ENCODE results near the gene ACTR2. TPM values are rescaled to one million over a fixed set of nuclear protein-coding genes. Genes with fewer than 3 reads are reported as not detected.

ACTR2 gene
- total RNA-seq, 1 donor: 86.1 TPM

DNA sequence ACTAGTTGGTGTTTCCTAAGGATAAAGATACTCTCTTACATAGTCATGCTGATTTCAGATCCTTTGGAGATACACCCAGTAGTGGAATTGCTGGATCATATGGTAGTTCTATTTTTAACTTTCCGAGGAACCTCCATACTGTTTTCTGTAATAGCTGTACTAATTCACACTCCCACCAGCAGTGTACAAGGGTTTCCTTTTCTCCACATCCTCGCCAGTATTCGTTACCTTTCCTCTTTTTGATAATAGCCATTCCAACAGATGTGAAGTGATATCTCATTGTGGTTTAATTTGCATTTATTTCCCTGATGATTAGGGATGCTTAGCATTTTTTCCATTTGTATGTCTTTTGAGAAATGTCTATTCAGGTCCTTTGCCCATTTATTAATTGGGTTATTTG lies 34.0 kb downstream of the ACTR2 start:
- Histone ChIP-seq H3K9me3 (ENCODE audit: low read depth, low read length) (no peaks in the 10 kb centered on the region), H3K4me1 (ENCODE audit: insufficient read depth, low read length) (no peaks in the 10 kb centered on the region), H3K27me3 (ENCODE audit: insufficient read depth, low read length) (no peaks in the 10 kb centered on the region), H3K4me3 (ENCODE audit: low read length) (no peak overlapping the region)

DNA sequence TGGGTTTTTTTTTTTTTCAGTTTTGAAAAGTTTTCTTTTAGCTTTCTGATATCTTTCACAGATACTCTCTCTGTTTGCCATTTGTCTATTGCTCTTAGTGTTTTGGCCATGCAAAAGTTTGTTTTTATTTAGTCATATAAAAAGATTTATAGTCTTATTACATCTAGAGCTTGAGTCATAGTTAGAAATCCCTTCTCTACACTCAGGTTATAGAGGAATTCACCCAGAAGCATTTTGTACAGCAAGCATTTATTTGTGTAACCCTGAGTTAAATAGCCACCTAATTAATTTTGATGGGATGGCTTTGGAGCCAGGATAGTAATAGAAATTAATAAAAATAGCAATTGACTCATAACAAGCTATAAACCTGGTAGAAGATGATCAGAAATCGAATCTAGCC lies 35.6 kb downstream of the ACTR2 start:
- no peaks in the 10 kb centered on the region for H3K9me3 ChIP-seq (ENCODE audit: low read depth, low read length)
- no peaks in the 10 kb centered on the region for H3K4me1 ChIP-seq (ENCODE audit: insufficient read depth, low read length)
- H3K4me3 ChIP-seq (ENCODE audit: low read length): no peak overlapping the region
- no peaks in the 10 kb centered on the region for H3K27me3 ChIP-seq (ENCODE audit: insufficient read depth, low read length)

DNA sequence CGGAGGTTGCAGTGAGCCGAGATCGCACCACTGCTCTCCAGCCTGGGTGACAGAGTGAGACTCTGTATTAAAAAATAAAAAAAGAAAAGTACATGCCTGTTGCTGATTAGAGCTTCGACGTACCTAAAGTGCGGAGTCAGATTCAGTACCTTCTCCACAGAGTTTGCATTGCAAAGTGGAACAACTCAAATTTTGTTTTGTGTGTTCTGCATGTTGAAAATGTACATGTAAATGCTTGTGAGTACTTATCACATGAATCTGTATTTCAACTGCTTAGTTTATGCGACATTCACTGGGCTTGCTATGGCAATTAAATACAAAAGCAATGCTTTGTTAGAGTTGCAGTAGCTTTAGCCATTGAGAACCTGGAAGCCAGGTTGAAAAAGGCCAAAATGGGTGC lies 36.4 kb downstream of the ACTR2 start:
- Histone ChIP-seq H3K4me3 (ENCODE audit: low read length) (no peak overlapping the region), H3K9me3 (ENCODE audit: low read depth, low read length) (no peaks in the 10 kb centered on the region), H3K27me3 (ENCODE audit: insufficient read depth, low read length) (no peaks in the 10 kb centered on the region), H3K4me1 (ENCODE audit: insufficient read depth, low read length) (no peaks in the 10 kb centered on the region)

DNA sequence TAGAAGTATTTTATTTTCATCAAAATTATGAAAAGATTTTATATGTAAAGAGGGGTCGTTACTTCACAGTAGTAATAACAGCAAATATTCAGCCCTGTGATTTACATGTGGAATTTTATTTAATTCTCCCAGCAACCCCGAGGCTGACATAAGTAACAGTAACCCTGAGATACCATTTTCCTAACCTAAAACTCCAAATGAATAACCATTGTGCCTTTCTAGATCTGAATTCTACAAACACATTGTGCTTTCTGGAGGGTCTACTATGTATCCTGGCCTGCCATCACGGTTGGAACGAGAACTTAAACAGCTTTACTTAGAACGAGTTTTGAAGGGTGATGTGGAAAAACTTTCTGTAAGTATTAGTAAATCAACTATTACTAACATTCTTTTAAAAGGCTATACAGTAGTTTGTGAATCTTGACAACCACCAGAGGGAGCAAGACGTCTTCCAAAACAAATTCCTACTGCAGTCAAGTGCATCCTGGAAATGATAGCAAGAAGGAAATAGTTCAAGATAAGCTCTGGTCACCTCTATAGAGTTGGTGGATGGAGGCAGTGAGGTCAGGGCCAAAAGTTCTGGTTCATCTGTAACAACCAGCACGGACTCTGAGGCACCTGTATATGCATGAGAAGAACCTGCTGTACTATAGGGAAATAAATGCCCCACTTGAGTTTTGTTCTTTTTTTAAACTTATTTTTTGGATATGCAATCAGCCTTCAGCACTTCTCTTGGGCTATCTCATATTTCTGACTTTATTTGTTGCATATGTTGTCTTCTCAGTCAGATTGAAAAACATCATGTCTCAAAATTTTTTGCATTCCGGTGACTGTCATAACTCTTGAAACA lies 37.4 kb downstream of the ACTR2 start:
- Histone ChIP-seq H3K4me1 (ENCODE audit: insufficient read depth, low read length) (no peaks in the 10 kb centered on the region), H3K9me3 (ENCODE audit: low read depth, low read length) (no peaks in the 10 kb centered on the region), H3K4me3 (ENCODE audit: low read length) (no peak overlapping the region), H3K27me3 (ENCODE audit: insufficient read depth, low read length) (no peaks in the 10 kb centered on the region)

DNA sequence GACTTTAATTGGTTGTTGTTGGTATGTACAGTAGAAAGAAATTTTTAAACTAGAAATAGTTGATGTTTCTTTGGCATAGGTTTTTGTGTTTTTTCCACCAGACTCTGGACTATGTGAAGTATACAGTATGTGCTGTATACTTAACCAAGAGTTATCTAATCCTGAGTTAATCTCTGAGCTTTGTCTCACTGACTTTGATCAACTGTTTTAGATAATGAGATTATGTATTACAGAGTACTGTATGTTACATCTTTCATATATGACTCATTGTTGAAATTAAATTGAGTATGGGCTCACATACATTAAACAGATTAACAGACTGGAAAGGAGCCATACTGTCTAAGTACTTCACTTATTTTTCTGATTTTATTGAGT lies 38.0 kb downstream of the ACTR2 start:
- Histone ChIP-seq H3K27me3 (ENCODE audit: insufficient read depth, low read length) (no peaks in the 10 kb centered on the region), H3K4me3 (ENCODE audit: low read length) (no peak overlapping the region), H3K4me1 (ENCODE audit: insufficient read depth, low read length) (no peaks in the 10 kb centered on the region), H3K9me3 (ENCODE audit: low read depth, low read length) (no peaks in the 10 kb centered on the region)

DNA sequence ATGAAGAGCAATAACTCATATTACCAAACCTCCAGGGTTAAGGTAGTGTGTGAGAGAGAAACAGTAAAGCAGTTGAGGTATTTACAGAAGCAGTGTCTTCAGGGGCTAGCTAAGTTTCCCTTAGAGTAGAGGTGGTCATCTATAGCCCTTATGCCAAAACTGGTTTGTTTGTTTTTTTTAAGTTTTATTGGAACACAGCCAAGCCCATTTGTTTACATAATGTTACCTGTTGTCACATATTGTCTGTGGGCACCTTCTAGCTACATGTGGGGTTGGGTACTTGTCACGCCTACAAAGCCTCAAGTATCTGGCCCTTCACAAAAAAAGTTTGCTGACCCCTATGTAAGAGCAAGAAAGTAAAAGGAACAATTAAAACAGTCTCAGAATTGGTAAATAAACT lies 39.4 kb downstream of the ACTR2 start:
- Histone ChIP-seq H3K4me3 (ENCODE audit: low read length) (no peak overlapping the region), H3K4me1 (ENCODE audit: insufficient read depth, low read length) (no peaks in the 10 kb centered on the region), H3K27me3 (ENCODE audit: insufficient read depth, low read length) (no peaks in the 10 kb centered on the region), H3K9me3 (ENCODE audit: low read depth, low read length) (no peaks in the 10 kb centered on the region)

DNA sequence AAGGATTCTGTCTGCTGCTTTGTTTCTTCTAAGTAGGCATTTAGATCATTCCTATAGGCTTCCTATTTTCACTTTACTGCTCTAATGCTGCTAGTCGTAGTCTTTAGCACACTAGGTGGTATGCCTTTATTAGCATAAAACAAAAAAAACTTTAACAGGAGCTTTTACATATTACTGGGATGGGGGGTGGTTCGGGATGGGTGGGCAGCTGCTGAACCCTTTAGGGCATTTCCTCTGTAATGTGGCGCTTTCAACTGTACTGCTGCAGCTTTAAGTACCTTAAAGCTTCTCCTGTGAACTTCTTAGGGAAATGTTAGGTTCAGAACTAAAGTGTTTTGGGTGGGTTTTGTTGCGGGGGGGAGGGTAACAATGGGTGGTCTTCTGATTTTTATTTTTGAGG lies 41.3 kb downstream of the ACTR2 start:
- Histone ChIP-seq H3K4me3 (ENCODE audit: low read length) (no peak overlapping the region), H3K27me3 (ENCODE audit: insufficient read depth, low read length) (no peaks in the 10 kb centered on the region), H3K4me1 (ENCODE audit: insufficient read depth, low read length) (no peaks in the 10 kb centered on the region), H3K9me3 (ENCODE audit: low read depth, low read length) (no peaks in the 10 kb centered on the region)

DNA sequence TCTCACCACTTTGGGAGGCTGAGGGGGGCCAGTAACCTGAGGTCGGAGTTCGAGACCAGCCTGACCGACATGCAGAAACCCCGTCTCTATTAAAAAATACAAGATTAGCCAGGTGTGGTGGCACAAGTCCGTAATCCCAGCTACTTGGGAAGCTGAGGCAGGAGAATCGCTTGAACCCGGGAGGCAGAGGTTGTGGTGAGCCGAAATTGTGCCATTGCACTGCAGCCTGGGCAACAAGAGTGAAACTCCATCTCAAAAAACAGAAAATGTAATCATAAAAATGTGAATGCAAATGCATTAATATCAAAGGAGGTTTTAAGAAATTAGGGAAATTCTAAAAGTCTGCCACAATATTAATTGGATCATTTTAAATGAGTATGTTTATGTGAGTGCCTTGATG lies 45.7 kb downstream of the ACTR2 start:
- Histone ChIP-seq H3K9me3 (ENCODE audit: low read depth, low read length) (no peaks in the 10 kb centered on the region), H3K4me3 (ENCODE audit: low read length) (no peak overlapping the region), H3K4me1 (ENCODE audit: insufficient read depth, low read length) (peaks cover under 1% of the 10 kb centered on the region), H3K27me3 (ENCODE audit: insufficient read depth, low read length) (no peaks in the 10 kb centered on the region)

DNA sequence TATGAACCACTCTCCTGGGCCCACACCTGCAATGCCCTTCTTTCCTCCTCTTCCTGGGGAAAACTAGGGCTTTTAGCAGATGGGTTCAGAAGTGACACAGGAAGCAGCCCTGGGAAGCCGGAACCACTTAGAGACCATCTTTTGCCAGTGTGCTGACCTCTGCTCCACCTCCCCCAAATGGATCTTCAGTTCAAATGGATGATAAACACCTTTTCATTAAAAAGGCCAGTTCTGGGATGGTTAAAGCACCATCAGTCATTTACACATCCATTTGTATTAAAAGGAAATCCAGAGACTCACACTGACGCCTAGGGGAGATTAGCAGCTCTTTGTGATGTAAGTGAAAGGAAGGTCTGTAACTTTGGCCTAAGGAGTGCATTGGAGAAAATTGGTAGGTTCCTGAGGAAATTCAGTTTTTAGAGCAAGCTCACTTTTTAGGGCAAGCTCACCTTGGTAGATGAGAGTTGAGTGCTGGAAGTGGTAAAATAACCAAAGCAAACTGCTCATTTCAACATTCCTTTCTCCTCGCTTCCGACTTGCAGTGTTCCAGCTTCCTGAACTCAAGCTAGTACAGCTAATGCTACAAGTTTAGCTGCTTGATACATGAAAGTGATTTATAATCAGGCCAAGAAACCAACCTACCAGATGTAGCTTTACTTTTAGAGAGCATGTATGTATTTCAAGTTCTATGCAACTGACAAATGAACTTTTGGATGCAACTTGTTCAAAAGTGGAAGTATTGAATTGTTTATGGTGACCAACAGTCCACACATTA lies 47.7 kb downstream of the ACTR2 start:
- H3K4me1 ChIP-seq (ENCODE audit: insufficient read depth, low read length): peaks cover 7% of the 10 kb centered on the region
- H3K9me3 ChIP-seq (ENCODE audit: low read depth, low read length): no peaks in the 10 kb centered on the region
- H3K27me3 ChIP-seq (ENCODE audit: insufficient read depth, low read length): no peaks in the 10 kb centered on the region
- H3K4me3 ChIP-seq (ENCODE audit: low read length): no peak overlapping the region

DNA sequence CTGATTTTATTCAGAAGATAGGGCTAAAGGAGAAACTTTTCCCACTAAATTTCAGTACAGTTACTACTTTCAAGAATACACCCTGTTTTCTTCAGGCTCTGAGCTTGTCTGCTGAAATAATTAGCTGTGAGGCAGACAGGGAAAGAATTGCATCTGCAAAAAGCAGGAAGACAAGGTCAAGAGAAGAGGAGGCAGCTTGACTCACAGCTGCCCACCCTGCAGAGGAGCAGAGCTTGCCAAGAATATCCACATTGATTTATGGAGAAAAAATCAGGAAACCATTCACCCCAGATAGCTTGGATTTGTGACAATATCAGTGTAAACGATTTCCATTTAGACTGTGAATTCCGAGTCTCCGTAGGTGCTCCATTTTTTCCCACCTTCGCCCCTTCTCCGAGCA lies 49.0 kb downstream of the ACTR2 start:
- H3K4me3 ChIP-seq (ENCODE audit: low read length): no peak overlapping the region
- no peaks in the 10 kb centered on the region for H3K27me3 ChIP-seq (ENCODE audit: insufficient read depth, low read length)
- H3K9me3 ChIP-seq (ENCODE audit: low read depth, low read length): no peaks in the 10 kb centered on the region
- H3K4me1 ChIP-seq (ENCODE audit: insufficient read depth, low read length): peaks cover 7% of the 10 kb centered on the region

DNA sequence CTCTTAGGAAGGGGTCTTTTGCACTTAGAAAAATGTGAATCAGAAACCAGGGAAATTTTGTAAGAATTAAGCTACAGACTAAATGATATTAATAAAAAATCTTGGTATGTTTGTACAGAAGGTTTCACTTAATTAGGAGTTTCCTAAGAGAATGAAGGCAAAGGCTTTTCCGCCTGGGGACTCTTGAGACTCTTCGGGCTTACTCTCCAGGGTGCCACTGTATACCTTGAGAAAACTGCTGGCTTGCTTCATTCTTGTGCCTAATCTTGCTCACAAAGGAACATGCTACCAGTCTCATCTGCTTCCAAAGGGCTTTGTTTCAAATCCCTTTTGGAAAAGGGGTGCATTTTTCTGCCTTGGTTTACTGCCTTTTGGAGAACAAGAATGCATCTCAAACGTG lies 49.5 kb downstream of the ACTR2 start:
- Histone ChIP-seq H3K4me1 (ENCODE audit: insufficient read depth, low read length) (peaks cover 7% of the 10 kb centered on the region), H3K27me3 (ENCODE audit: insufficient read depth, low read length) (no peaks in the 10 kb centered on the region), H3K4me3 (ENCODE audit: low read length) (no peak overlapping the region), H3K9me3 (ENCODE audit: low read depth, low read length) (no peaks in the 10 kb centered on the region)

DNA sequence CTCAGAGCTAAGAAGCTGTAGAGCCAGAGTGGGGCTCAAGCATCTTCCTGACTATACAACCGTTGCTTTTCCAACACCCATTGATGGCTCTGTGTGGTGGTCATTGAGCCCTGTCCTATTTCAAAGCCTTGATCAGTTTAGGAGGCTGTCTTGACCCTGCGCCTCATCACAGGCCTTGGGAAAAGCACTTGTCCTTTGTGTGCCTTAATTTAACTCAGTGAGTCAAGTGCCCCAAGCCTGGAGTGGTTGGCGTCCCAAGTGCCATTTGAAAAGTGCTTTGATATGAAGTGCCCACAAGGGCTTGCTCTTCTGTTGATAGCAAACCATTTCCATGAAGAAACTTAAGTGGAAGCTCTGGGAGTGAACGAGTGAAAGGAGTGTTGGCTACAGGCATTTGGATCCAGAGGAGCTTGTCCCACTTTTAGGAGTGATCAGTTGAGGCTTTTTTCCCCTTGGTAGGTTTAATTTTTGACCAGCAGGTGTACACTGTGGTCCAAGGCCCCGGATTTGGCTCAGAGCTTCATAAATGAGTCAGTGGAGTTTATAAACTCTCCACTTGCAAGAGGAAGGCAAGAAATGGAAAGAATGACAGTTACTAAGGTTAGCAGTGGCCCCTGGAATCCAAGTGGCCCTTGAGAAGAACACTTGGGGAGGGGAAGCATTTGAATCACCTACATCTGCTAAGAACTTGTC lies 50.3 kb downstream of the ACTR2 start:
- Histone ChIP-seq H3K4me3 (ENCODE audit: low read length) (no peak overlapping the region), H3K4me1 (ENCODE audit: insufficient read depth, low read length) (peaks cover 7% of the 10 kb centered on the region), H3K9me3 (ENCODE audit: low read depth, low read length) (no peaks in the 10 kb centered on the region), H3K27me3 (ENCODE audit: insufficient read depth, low read length) (no peaks in the 10 kb centered on the region)

DNA sequence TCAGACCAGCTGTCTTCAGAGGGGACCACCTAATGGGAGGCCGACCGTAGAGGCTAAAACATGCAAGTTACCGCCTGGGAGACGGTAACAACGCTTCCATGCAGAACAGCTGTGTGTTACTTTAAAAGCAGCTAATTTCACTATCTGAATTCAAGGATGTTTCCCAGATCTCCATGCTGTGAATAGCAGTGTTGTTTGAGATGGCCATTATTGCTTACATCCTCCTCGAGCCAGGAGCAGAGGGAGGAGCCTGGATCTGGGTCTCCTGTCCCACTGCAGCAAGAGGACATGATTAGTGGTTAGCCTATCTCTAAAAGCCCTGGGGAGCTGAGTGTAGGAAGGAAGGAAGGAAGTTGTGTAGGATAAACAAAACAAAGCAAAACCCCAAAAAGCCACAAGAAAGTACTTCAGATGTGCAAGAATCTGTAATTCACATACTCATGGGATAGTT lies 50.9 kb downstream of the ACTR2 start:
- Histone ChIP-seq H3K27me3 (ENCODE audit: insufficient read depth, low read length) (no peaks in the 10 kb centered on the region), H3K4me1 (ENCODE audit: insufficient read depth, low read length) (peaks cover 7% of the 10 kb centered on the region), H3K9me3 (ENCODE audit: low read depth, low read length) (no peaks in the 10 kb centered on the region), H3K4me3 (ENCODE audit: low read length) (no peak overlapping the region)

DNA sequence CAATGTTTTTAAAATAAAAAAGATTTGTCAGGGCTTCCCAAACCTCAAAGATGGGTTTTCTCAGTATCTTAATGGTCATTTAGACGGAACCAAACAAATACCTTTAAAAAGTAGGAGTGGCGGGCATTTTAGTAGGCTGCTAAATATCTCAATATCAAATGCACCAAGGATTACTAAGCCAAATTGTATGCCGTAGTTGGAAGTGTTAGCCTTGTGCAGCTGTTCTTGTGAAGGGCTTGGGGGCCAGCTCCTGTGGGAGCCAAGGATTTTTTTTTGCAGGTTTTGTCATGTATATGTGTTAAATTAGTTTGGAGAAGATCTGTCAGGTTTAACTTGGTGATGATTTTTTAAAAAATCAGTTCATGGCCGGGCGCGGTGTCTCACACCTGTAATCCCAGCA lies 52.1 kb downstream of the ACTR2 start:
- Histone ChIP-seq H3K9me3 (ENCODE audit: low read depth, low read length) (no peaks in the 10 kb centered on the region), H3K4me3 (ENCODE audit: low read length) (no peak overlapping the region), H3K27me3 (ENCODE audit: insufficient read depth, low read length) (no peaks in the 10 kb centered on the region), H3K4me1 (ENCODE audit: insufficient read depth, low read length) (peaks cover 7% of the 10 kb centered on the region)

DNA sequence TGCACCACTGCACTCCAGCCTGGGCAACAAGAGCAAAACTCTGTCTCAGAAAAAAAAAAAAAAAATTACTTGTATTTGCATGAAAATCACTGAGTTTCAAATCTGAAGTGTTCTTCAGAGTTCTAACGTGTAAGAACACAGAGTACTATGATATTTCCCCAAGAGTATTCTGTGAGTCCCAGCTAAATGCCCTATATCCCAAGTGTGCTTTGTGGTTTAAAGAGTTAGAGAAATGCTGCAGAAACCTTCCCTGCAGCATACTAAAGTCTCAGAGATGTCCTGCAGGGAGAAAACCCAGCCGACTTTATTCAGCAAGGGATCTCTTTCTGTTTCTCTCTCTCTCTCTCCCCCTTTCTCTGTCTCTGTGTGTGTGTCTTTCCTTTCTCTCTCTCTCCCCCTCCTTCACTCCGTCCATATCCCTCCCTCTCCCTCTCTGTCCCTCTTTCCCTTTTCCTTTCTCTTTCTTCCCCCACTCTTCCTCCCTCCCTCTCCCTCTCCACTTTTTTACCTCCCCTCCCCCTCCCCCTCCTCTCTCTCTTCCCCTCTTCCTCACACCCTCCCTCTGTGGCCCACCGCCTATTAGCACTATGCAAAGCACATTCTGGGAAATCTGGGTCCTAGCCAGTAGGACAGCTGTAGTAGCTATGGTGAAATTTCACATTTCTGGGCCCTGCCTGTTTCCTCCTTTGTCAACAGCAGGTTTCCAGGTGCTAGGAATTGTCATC lies 54.2 kb downstream of the ACTR2 start:
- H3K27me3 ChIP-seq (ENCODE audit: insufficient read depth, low read length): no peaks in the 10 kb centered on the region

More for the DNA sequence above, 54.2 kb downstream of the ACTR2 start:
- no peaks in the 10 kb centered on the region for H3K9me3 ChIP-seq (ENCODE audit: low read depth, low read length)
- H3K4me1 ChIP-seq (ENCODE audit: insufficient read depth, low read length): peaks cover 7% of the 10 kb centered on the region
- H3K4me3 ChIP-seq (ENCODE audit: low read length): no peak overlapping the region

Measured in mononuclear cell (primary cell).